Keratinocyte (primary cell): Measurements from ENCODE around the gene NAT9.

Experiments used
- CTCF ChIP-seq, 3 experiments: IDR thresholded peaks in 1 of 3; conservative IDR thresholded peaks in 1 of 3; optimal IDR thresholded peaks in 1 of 3; 2 replicates in 2 of 3; 3 replicates in 1 of 3; pipeline versions ENCODE3 to v1.5.1; 2011; ENCODE audit warnings: low read length in 3 of 3, mild to moderate bottlenecking in 3 of 3, moderate library complexity in 2 of 3, control low read depth in 1 of 3, inconsistent platforms in 1 of 3; ENCODE audit not compliant: insufficient read depth in 2 of 3; ENCODE audit errors: extremely low read depth in 1 of 3
- EZH2 ChIP-seq: IDR thresholded peaks from one replicate; pipeline ENCODE4 v1.6.1; 2012; ENCODE audit warnings: inconsistent platforms, mild to moderate bottlenecking, low read length, moderate library complexity

- TF ChIP-seq EZH2, result no peak
- TF ChIP-seq CTCF (optimal IDR thresholded peaks at IDR 0.05 in 1 of 3, IDR thresholded peaks at IDR 0.05 in 1 of 3, conservative IDR thresholded peaks at IDR 0.05 in 1 of 3; ENCODE audit: extremely low read depth in 1 of 3, insufficient read depth in 2 of 3, low read length in 3 of 3), result no peak
Observed at GRCh38 chr17:74761419-74761818, 14.7 kb downstream of the NAT9 start.
